ENCODE results near the gene SLC30A7. TPM values are rescaled to one million over a fixed set of nuclear protein-coding genes. Genes with fewer than 3 reads are reported as not detected.

The SLC30A7 gene
- polyA plus RNA-seq, 3 donors, result 16.0 to 17.3 (median 17.0) TPM

DNA sequence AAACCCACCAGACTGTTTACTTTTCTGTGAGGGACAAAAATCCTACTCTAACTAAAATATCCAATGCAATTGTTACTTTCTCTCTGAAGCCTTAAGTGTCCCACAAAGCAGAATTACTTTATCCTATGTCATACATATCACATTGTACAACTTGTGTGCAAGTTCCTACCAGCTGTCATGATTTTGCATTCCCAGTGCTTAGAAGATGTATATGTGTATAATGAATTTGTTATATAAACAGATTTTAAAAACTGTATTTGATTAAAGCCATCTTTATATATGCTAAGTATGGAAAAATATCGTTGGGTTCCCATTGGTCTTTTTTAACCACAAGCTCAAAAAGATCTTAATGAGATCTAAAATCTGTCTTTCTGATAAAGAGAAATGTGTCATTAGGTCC, 72.7 kb downstream of the SLC30A7 start:
- DNase-seq (ENCODE audit: low read depth in 3 of 3, low spot score in 2 of 3), result no peak

- DNase-seq (ENCODE audit: low read depth in 3 of 3, low spot score in 2 of 3), result no peak
Observed at GRCh38 chr1:100969327-100969726, 73.4 kb downstream of the SLC30A7 start.

- no peak for DNase-seq (ENCODE audit: low read depth in 3 of 3, low spot score in 2 of 3)
Observed at GRCh38 chr1:100971021-100971420, 75.1 kb downstream of the SLC30A7 start.

DNA sequence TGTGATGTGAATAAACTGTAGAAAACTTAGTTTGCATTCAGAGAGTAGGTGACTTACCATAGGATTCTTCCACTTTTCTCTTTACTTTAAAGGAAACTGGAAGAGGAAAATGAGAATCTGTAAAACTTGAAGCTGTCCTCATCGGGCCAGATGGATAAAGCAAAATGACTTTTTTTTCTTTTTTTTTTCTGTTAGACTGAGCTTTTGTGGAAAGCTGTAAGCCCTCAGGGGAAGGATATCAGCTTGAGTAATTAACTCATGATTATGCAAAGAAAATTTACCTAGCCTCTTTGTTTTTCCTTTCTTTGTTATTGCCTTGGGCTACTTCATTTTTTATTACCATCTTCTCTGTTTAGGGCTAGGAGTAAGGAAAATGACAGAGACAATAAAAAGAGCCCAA, 76.3 kb downstream of the SLC30A7 start:
- no peak for DNase-seq (ENCODE audit: low read depth in 3 of 3, low spot score in 2 of 3)

- DNase-seq (ENCODE audit: low read depth in 3 of 3, low spot score in 2 of 3), result no peak
Observed at GRCh38 chr1:100976936-100977335, 81.0 kb downstream of the SLC30A7 start.

- DNase-seq (ENCODE audit: low read depth in 3 of 3, low spot score in 2 of 3), result no peak
Observed at GRCh38 chr1:100979631-100980030, 83.7 kb downstream of the SLC30A7 start.

GRCh38 chr1:100982793-100983192, 86.9 kb downstream of the SLC30A7 start:
- DNase-seq (ENCODE audit: low read depth in 3 of 3, low spot score in 2 of 3), result no peak

- DNase-seq (ENCODE audit: low read depth in 3 of 3, low spot score in 2 of 3), result no peak
Observed at GRCh38 chr1:100988121-100988520, 92.2 kb downstream of the SLC30A7 start.

DNA sequence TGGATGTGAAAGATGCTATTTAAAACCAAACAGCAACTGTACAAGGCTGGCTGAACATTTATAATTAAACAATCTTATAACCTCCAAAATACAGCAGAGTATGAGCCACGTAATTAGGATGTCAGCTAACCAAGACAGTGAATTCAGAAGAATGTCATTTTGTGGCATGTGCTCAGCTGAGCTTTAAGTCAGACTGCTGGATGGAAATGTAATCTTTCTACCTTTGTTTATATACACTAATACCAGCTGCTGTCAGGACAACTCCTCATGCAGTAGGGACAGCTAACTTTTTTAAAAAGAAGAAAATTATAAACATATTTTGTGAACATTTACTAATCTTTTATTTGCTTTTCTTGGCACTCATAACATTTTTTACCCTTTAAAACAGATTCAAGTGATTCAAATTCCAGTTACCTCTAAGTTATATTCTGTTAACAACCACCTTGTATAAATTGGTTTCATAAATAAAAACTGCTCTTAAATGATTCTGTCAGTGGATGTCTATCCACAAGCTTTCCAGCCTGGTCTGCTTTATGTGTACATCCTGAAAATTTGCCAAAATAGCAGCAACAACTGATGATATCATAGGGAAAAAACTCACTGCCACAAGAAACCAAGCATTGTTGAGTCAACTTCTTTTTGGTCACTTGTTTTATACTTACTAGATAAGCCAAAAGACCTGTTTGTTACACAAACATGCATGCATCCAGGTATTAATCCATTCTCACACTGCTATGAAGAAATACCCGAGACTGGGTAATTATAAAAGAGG, 93.6 kb downstream of the SLC30A7 start:
- no peak for DNase-seq (ENCODE audit: low read depth in 3 of 3, low spot score in 2 of 3)

DNA sequence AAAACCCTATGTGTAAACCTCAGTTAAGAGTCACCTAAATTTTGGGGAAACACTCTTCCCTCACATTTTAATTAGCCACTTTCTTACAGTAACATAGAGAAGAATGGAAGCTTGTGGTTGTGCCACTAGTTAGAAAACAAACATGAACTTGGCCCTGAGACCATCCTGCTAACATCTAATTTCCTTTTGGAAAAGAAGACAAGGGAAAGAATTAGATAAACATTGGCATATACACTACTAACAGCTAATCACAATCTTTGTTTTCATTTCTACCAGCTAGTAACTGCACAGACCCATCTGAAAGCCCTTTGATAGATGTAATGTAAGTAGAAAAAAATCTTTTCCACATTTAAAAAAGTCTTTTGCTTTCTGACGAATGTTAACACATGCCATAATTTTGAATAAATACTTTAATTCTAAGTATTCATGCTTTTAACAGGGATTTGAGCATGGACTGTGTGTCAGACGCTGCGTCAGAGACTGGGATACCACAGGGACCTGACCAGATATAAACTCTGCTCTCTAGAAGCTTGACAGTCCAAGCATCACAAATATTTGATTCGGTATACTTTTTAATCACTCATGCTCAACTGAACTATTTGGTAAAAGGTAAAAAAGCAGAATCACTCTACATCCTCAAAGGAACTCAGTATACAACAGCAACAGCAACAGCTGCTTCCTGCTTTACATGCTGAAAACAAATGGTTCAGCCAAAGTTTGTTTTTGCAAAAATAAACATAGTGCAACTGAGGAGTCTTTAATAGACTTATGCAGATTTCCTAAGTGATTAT, 99.5 kb downstream of the SLC30A7 start:
- DNase-seq (ENCODE audit: low read depth in 3 of 3, low spot score in 2 of 3), result peak in 1 of 3 donors; percentile 10

- no peak for DNase-seq (ENCODE audit: low read depth in 3 of 3, low spot score in 2 of 3)
Observed at GRCh38 chr1:100998426-100998825, 102.5 kb downstream of the SLC30A7 start.

GRCh38 chr1:101000131-101000873, 104.4 kb downstream of the SLC30A7 start:
- no peak for DNase-seq (ENCODE audit: low read depth in 3 of 3, low spot score in 2 of 3)

DNA sequence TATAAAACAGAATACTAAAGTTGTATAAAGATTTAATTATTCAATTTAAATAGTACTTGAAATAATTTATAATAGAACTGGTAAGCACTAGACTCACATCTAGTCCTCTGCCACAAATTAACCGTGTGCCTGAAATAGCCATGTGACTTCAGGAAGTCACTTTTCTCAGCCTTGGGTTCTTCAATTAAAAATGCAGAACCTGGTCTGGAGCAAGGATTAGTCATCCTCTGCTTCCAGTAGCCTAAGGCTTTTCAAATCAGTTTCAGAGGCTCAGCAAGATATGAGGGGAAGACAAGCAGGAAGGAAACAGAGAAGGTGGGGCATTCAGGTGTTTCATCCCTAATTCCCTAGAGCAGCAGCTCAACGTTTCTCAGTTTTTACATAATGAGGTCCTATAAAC, 106.7 kb downstream of the SLC30A7 start:
- DNase-seq (ENCODE audit: low read depth in 3 of 3, low spot score in 2 of 3), result no peak

- DNase-seq (ENCODE audit: low read depth in 3 of 3, low spot score in 2 of 3), result no peak
Observed at GRCh38 chr1:101003012-101003650, 107.2 kb downstream of the SLC30A7 start.

GRCh38 chr1:101004061-101004460, 108.2 kb downstream of the SLC30A7 start:
- DNase-seq (ENCODE audit: low read depth in 3 of 3, low spot score in 2 of 3), result no peak

- no peak for DNase-seq (ENCODE audit: low read depth in 3 of 3, low spot score in 2 of 3)
Observed at GRCh38 chr1:101004670-101005069, 108.8 kb downstream of the SLC30A7 start.

DNA sequence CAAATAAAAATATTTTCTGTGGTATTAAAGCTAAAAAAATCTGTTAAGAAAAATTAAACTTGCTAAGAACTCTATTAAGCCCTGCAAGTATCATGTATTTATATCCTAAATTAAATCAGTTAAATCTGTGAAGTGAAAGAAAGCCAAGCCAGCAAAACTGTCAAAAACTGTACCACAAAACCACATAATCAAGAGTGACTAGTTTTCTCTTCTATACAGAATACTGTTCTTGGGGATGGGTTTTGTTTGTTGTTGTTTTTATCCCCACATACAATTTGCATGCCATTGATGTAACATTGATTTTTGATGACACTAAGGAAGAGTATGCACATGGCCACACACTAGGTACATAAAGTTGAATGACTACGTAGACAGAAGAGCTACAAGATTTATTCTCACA, 109.3 kb downstream of the SLC30A7 start:
- no peak for DNase-seq (ENCODE audit: low read depth in 3 of 3, low spot score in 2 of 3)

DNA sequence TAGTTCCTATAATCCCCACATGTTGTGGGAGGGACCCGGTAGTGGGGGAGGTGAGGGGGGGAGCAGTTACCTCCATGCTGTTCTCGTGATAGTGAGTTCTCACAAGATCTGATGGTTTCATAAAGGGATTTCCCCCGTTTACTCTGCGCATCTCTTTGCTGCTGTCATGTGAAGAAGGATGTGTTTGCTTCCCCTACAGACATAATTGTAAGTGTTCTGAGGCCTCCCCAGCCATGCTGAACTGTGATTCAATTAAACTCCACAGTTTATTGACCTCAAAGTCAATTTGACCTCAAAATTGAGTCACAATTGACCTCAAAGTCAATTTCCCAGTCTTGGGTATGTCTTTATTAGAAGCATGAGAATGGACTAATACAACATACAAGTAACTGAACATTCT, 110.0 kb downstream of the SLC30A7 start:
- DNase-seq (ENCODE audit: low read depth in 3 of 3, low spot score in 2 of 3), result no peak

DNA sequence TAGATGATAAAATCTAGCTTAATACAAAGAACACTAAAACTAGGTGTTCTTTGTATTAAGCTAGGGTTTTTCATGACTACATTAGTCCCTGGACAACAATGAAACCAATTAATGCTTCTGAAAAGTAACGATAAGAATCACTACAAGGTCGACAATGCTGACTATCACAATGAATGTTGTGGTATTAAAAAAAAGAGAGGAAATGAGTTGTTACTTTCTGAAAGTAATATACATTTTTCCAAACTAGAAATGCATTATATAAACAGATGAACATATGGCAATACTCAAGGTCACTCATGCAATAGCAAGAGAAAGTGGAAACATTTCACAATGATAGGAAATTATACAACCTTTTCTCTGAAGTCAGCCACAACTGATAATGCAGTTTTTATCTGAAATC, 110.7 kb downstream of the SLC30A7 start:
- no peak for DNase-seq (ENCODE audit: low read depth in 3 of 3, low spot score in 2 of 3)

DNA sequence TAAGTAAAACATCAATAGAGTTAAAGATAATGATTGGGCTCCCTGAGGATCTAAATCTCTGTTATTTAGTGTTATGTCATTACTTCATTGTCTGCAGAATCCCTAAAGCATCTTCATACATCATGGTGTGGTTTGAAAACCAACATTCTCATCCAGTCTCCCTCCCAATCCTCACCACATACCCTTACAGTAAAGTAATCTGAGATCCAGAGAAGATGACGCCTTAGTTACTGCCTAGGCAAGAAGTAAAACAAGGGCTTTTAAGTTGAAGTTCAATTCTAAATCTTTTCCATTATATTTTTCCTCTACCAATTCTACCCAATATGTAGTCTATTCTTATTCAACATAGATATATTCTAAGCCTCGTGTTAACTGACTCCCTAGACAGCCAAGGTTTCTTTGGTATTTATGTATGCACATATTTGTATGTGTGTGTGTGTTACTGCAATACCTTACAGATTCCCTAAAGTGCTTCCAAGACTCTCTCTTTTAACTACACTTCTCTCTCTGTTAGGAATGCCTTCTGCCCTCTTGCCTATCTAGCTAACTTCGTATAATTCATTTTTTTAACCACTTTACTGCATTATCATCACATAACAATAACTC, 112.4 kb downstream of the SLC30A7 start:
- DNase-seq (ENCODE audit: low read depth in 3 of 3, low spot score in 2 of 3), result no peak
